Superior temporal gyrus (tissue), 1 donor: ENCODE results near the gene IZUMO4.

ENCODE experiments used
- DNase-seq: peaks from one replicate; pipeline ENCODE4 v3.0.0-alpha.2; 2016; ENCODE audit errors: extremely low spot score

IZUMO4 gene

DNA sequence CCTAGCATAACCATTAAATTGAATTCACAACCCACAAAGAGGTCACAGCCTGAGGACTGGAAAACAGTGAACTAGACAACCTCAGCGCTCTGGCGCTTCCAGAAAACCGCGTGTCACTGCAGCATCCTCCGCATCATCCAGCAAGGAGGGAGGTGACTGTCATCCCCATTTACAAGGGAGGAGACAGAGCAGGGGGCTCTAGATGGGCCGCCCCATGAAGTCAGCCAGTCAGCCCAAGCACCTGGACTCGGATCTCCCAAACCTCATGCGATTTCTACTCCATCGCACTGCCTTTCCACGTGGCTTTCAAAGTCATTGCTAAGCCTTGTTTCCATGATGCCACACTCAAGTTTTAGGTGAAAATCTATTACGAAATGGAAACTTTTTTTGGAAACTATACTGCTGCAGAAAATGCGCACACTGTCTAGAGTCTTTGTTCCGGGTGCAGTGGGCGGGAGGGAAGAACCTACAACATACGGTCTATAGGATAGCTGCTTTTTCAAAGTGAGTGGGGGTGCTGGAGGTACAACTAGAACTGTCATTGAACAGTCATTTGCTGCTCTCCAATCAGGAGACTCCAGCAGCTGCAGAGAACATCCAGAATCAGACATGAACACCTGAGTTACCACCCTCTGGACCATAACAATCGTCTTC is 51.9 kb downstream of the IZUMO4 start:
- DNase-seq = peak; percentile 13
